Loucy (cell line): ENCODE measurements around the gene ULK1.

Experiments
- H2AFZ ChIP-seq: fragments of 200-600 bp; sonication (generic); 2 replicates; pipeline ENCODE4 v1.6.0; 2016; ENCODE audit warnings: antibody characterized with exemption, mild to moderate bottlenecking, low read length, moderate library complexity
- H3F3A ChIP-seq: fragments of 200-600 bp; 2 replicates; pipeline ENCODE4 v1.6.0; 2016; ENCODE audit warnings: antibody characterized with exemption, low read depth, mild to moderate bottlenecking
- H3K27me3 ChIP-seq: fragments of 200-600 bp; sonication (generic); 2 replicates; pipeline ENCODE4 v1.6.1; 2014; ENCODE audit warnings: low read length, mild to moderate bottlenecking; ENCODE audit not compliant: insufficient read depth, poor library complexity, severe bottlenecking
- H3K36me3 ChIP-seq: fragments of 200-600 bp; sonication (generic); 2 replicates; pipeline ENCODE4 v1.6.1; 2016; ENCODE audit warnings: low read length; ENCODE audit not compliant: insufficient read depth
- H3K4me1 ChIP-seq: fragments of 200-600 bp; sonication (generic); 2 replicates; pipeline ENCODE4 v1.5.1; 2014; ENCODE audit warnings: low read length, mild to moderate bottlenecking; ENCODE audit not compliant: insufficient read depth, poor library complexity, severe bottlenecking
- H3K4me2 ChIP-seq: fragments of 200-600 bp; sonication (generic); 2 replicates; pipeline ENCODE4 v1.6.0; 2014; ENCODE audit warnings: antibody characterized with exemption, low read length, low read depth, mild to moderate bottlenecking; ENCODE audit not compliant: poor library complexity, severe bottlenecking
- H3K4me3 ChIP-seq: fragments of 200-600 bp; sonication (generic); 2 replicates; pipeline ENCODE4 v1.5.1; 2014; ENCODE audit warnings: low read length, mild to moderate bottlenecking, mixed read lengths; ENCODE audit not compliant: poor library complexity, severe bottlenecking
- H3K79me2 ChIP-seq: fragments of 200-600 bp; sonication (generic); 2 replicates; pipeline ENCODE4 v1.6.1; 2014; ENCODE audit warnings: low read length; ENCODE audit not compliant: insufficient read depth
- H3K9ac ChIP-seq: fragments of 200-600 bp; sonication (generic); 2 replicates; pipeline ENCODE4 v1.6.0; 2014; ENCODE audit warnings: mild to moderate bottlenecking, low read depth, low read length, moderate library complexity; ENCODE audit not compliant: poor library complexity, severe bottlenecking
- H3K9me2 ChIP-seq: fragments of 200-600 bp; sonication (generic); replicated peaks from 2 replicates; pipeline ENCODE4 v1.6.1; 2016; ENCODE audit warnings: low read depth, low read length, mixed read lengths
- H3K9me3 ChIP-seq: fragments of 200-600 bp; sonication (generic); 2 replicates; pipeline ENCODE4 v1.6.1; 2014; ENCODE audit warnings: mild to moderate bottlenecking, antibody characterized with exemption, low read length, low read depth; ENCODE audit not compliant: insufficient read depth
- H4K20me1 ChIP-seq: fragments of 200-600 bp; sonication (generic); 2 replicates; pipeline ENCODE4 v1.6.0; 2014; ENCODE audit warnings: antibody characterized with exemption, low read length, mild to moderate bottlenecking; ENCODE audit not compliant: insufficient read depth, poor library complexity, severe bottlenecking
- EZH2phosphoT487 ChIP-seq: fragments of 200-600 bp; IDR thresholded peaks from 2 replicates; pipeline ENCODE4 v1.6.1; 2018; ENCODE audit warnings: antibody characterized with exemption, mild to moderate bottlenecking, moderate library complexity, borderline replicate concordance
- TF ChIP-seq, protein P1 (sequence below): fragments of 200-600 bp; sonication (generic); conservative IDR thresholded peaks from 2 replicates; pipeline ENCODE4 v1.5.1; 2014; ENCODE audit warnings: mild to moderate bottlenecking, antibody characterized with exemption, low read length

Gene ULK1

DNA sequence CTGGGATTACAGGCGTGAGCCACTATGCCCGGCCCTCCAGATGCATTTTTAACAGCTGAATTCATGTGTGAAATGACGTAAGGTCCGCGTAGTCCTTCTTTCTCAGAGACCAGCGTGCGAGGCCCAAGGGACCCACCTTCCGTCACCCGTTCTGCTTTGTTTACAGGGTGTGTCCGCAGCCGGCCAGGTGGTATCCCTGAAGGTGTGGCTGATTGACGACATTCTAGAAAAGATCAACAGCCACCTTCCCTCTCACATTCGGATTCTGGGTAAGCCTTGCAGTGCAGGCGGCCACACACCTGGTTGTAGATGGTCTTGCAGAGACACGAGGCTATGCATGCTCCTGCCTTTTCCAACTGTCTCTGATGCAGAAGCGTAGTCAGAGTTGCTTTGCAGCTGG lies 44.6 kb downstream of the ULK1 start:
- no peak overlapping the region for H2AFZ ChIP-seq
- H3K4me1 ChIP-seq = no peaks in the 10 kb centered on the region
- H4K20me1 ChIP-seq = no peaks in the 10 kb centered on the region
- peaks cover 13% of the 10 kb centered on the region; the same call in 1 of the 2 replicates for H3K36me3 ChIP-seq
- no peak for TF ChIP-seq EZH2phosphoT487
- TF ChIP-seq, protein P1, sequence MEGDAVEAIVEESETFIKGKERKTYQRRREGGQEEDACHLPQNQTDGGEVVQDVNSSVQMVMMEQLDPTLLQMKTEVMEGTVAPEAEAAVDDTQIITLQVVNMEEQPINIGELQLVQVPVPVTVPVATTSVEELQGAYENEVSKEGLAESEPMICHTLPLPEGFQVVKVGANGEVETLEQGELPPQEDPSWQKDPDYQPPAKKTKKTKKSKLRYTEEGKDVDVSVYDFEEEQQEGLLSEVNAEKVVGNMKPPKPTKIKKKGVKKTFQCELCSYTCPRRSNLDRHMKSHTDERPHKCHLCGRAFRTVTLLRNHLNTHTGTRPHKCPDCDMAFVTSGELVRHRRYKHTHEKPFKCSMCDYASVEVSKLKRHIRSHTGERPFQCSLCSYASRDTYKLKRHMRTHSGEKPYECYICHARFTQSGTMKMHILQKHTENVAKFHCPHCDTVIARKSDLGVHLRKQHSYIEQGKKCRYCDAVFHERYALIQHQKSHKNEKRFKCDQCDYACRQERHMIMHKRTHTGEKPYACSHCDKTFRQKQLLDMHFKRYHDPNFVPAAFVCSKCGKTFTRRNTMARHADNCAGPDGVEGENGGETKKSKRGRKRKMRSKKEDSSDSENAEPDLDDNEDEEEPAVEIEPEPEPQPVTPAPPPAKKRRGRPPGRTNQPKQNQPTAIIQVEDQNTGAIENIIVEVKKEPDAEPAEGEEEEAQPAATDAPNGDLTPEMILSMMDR = no peak
- no peaks in the 10 kb centered on the region for H3K9me3 ChIP-seq
- no peaks in the 10 kb centered on the region for H3K79me2 ChIP-seq
- H3K27me3 ChIP-seq = no peaks in the 10 kb centered on the region
- no peak overlapping the region for H3K9ac ChIP-seq
- no peaks in the 10 kb centered on the region for H3F3A ChIP-seq
- H3K9me2 ChIP-seq = no peaks in the 10 kb centered on the region
- H3K4me2 ChIP-seq = no peak overlapping the region
- H3K4me3 ChIP-seq = no peak overlapping the region

DNA sequence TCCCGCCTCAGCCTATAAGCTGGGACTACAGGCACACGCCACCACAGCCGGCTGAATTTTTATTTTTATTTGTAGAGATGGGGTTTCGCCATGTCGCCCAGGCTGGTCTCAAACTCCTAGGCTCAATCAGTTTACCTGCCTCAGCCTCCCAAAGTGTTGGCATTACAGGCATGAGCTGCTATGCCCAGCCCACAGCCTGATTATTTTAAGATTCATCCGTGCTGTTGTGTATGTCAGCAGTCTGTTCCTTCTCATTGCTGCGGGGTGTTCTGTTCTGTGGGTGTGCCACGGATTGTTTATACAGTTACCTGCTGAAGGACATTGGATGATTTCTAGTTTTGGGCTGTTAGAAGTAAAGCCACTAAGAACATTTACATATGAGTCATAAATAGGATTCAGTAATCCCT lies 45.7 kb downstream of the ULK1 start:
- Histone ChIP-seq H3K79me2 (no peaks in the 10 kb centered on the region), H3K9ac (no peak overlapping the region), H4K20me1 (no peaks in the 10 kb centered on the region), H3K36me3 (peaks cover 5% of the 10 kb centered on the region; the same call in 1 of the 2 replicates), H3K9me3 (no peaks in the 10 kb centered on the region), H3K4me1 (no peaks in the 10 kb centered on the region), H3K9me2 (no peaks in the 10 kb centered on the region), H2AFZ (no peak overlapping the region), H3F3A (no peaks in the 10 kb centered on the region), H3K27me3 (no peaks in the 10 kb centered on the region), H3K4me3 (no peak overlapping the region), H3K4me2 (no peak overlapping the region)
- TF ChIP-seq, protein P1 = no peak
- TF ChIP-seq EZH2phosphoT487 = no peak

DNA sequence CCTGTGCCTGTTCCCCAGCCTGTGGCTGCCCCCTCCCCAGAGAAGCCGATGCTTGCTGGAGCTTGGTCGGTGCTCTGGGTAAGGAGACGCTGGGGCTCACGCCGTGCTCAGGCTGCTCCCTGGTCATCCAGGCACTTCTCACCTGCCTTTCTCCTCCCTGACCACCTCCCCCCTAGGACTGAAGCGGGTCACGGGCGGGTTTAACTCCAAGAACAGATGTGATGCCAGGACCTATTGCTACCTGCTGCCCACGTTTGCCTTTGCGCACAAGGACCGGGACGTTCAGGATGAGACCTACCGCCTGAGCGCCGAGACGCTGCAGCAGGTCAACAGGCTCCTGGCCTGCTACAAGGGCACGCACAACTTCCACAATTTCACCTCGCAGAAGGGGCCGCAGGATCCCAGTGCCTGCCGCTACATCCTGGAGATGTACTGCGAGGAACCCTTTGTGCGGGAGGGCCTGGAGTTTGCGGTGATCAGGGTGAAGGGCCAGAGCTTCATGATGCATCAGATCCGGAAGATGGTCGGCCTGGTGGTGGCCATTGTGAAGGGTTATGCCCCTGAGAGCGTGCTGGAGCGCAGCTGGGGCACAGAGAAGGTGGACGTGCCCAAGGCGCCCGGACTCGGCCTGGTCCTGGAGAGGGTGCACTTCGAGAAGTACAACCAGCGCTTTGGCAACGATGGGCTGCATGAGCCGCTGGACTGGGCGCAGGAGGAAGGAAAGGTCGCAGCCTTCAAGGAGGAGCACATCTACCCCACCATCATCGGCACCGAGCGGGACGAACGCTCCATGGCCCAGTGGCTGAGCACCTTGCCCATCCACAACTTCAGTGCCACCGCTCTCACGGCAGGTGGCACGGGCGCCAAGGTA lies 46.9 kb downstream of the ULK1 start:
- Histone ChIP-seq H4K20me1 (no peaks in the 10 kb centered on the region), H3K4me1 (no peaks in the 10 kb centered on the region), H3K27me3 (no peaks in the 10 kb centered on the region), H3K36me3 (peaks cover 5% of the 10 kb centered on the region; the same call in 1 of the 2 replicates), H3K9me2 (no peaks in the 10 kb centered on the region), H3K79me2 (no peaks in the 10 kb centered on the region), H3K4me3 (no peak overlapping the region), H3K9ac (no peak overlapping the region), H3K4me2 (no peak overlapping the region), H2AFZ (no peak overlapping the region), H3K9me3 (no peaks in the 10 kb centered on the region), H3F3A (no peaks in the 10 kb centered on the region)
- no peak for TF ChIP-seq EZH2phosphoT487
- TF ChIP-seq, protein P1 = no peak
